ENCODE measurements around the gene LGALS7B. TPM values are rescaled to one million over a fixed set of nuclear protein-coding genes. Genes with fewer than 3 reads are reported as not detected.
"Not testable (repeated sequence)": the region's sequence is repeated elsewhere in the genome, so short reads cannot be mapped to it uniquely, and the experiment has no call there.

The LGALS7B gene
- total RNA-seq, 3 donors from 2014 or later (not counting 1 experiment from before 2014, with no cell fraction given), result not detected

DNA sequence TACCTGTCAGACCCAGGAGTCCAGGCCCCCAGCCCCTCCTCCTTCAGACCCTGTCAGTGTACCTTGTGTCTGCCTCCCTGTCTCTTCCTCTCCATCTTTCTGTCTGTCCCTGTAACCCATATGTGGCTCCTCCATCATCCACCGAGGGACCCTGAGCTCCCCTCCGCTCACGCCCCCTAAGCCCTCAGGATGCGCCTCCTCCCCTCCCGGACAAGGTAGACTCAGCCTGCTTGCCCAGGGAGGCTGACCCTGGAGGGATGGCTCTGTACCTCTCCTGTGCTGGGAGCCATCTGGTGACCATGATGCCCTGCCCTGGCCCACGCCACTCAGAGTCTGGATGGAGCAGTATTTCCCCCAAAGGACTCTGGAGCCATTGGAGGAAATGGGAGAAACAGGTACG lies 43.7 kb upstream of the LGALS7B start:
- H3K27me3 ChIP-seq (ENCODE audit: control insufficient read depth, insufficient read depth, low read length), result no peaks in the 10 kb centered on the region
- TF ChIP-seq CTCF (IDR thresholded peaks at IDR 0.05), result no peak
- H3K36me3 ChIP-seq (ENCODE audit: control insufficient read depth, insufficient read depth, low read length), result no peaks in the 10 kb centered on the region
- H3K4me3 ChIP-seq (ENCODE audit: low read length), result no peak overlapping the region
- no peaks in the 10 kb centered on the region for H3K27me3 Mint-ChIP-seq (ENCODE audit: low read depth in 2 of 2)
- H3K9me3 ChIP-seq (ENCODE audit: control insufficient read depth, insufficient read depth, low read length), result no peaks in the 10 kb centered on the region
- H3K4me3 Mint-ChIP-seq, result no peak overlapping the region
- intact Hi-C loops (cut with micrococcal nuclease), result no loop called here
- 85% methylated on average over 7 of the region's 7 CpGs for WGBS (ENCODE audit: insufficient coverage)
- ATAC-seq (no peak), DNase-seq (no peak)
- no peaks in the 10 kb centered on the region for H3K36me3 Mint-ChIP-seq
- no peak overlapping the region for H3K27ac ChIP-seq (ENCODE audit: low read length)
- peaks cover 0 to 12% of the 10 kb centered on the region in 2 donors for H3K4me1 Mint-ChIP-seq
- peak overlapping the region in 1 of 2 donors; percentile 71 for H3K27ac Mint-ChIP-seq
- H3K9me3 Mint-ChIP-seq, result no peaks in the 10 kb centered on the region
- no peaks in the 10 kb centered on the region for H3K4me1 ChIP-seq (ENCODE audit: control insufficient read depth, insufficient read depth, low read length)

DNA sequence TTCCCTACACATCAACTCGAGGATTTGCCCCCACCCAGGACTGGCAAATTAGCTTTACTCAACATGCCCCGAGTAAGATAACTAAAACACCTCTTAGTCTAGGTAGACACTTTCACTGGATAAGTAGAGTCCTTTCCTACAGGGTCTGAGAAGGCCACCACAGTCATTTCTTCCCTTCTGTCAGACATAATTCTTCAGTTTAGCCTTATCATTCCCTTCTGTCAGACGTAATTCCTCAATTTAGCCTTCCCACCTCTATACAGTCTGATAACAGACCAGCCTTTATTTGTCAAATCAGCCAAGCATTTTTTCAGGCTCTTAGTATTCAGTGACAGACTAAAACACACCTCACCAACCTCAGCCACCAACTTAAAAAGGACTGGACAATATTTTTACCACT lies 35.2 kb upstream of the LGALS7B start:
- H3K9me3 ChIP-seq (ENCODE audit: control insufficient read depth, insufficient read depth, low read length); intact Hi-C loops (cut with micrococcal nuclease); DNase-seq; H3K4me3 ChIP-seq (ENCODE audit: low read length); H3K27me3 ChIP-seq (ENCODE audit: control insufficient read depth, insufficient read depth, low read length); H3K27ac ChIP-seq (ENCODE audit: low read length); H3K4me3 Mint-ChIP-seq; H3K27ac Mint-ChIP-seq; H3K4me1 ChIP-seq (ENCODE audit: control insufficient read depth, insufficient read depth, low read length); H3K27me3 Mint-ChIP-seq (ENCODE audit: low read depth in 2 of 2); H3K36me3 Mint-ChIP-seq; H3K4me1 Mint-ChIP-seq; H3K36me3 ChIP-seq (ENCODE audit: control insufficient read depth, insufficient read depth, low read length); H3K9me3 Mint-ChIP-seq; ATAC-seq: not testable (repeated sequence)
- WGBS (ENCODE audit: insufficient coverage), result 89% methylated on average over 3 of the region's 3 CpGs

- H3K27ac Mint-ChIP-seq; DNase-seq; intact Hi-C loops (cut with micrococcal nuclease); H3K36me3 Mint-ChIP-seq; H3K27ac ChIP-seq (ENCODE audit: low read length); H3K27me3 ChIP-seq (ENCODE audit: control insufficient read depth, insufficient read depth, low read length); H3K4me3 Mint-ChIP-seq; ATAC-seq; H3K4me1 Mint-ChIP-seq; H3K9me3 Mint-ChIP-seq; H3K27me3 Mint-ChIP-seq (ENCODE audit: low read depth in 2 of 2); H3K36me3 ChIP-seq (ENCODE audit: control insufficient read depth, insufficient read depth, low read length); H3K9me3 ChIP-seq (ENCODE audit: control insufficient read depth, insufficient read depth, low read length); H3K4me3 ChIP-seq (ENCODE audit: low read length); H3K4me1 ChIP-seq (ENCODE audit: control insufficient read depth, insufficient read depth, low read length): not testable (repeated sequence)
- WGBS (ENCODE audit: insufficient coverage), result no CpG with 5 or more reads among the region's 2 CpGs
Observed at GRCh38 chr19:38754196-38754595, 34.8 kb upstream of the LGALS7B start.

GRCh38 chr19:38759590-38760003 lies 29.4 kb upstream of the LGALS7B start:
- Mint-ChIP-seq H3K27ac (no peak overlapping the region), H3K9me3 (no peaks in the 10 kb centered on the region), H3K4me3 (no peak overlapping the region), H3K27me3 (ENCODE audit: low read depth in 2 of 2) (no peaks in the 10 kb centered on the region), H3K36me3 (no peaks in the 10 kb centered on the region), H3K4me1 (no peaks in the 10 kb centered on the region)
- H3K9me3 ChIP-seq (ENCODE audit: control insufficient read depth, insufficient read depth, low read length), result no peaks in the 10 kb centered on the region
- H3K4me3 ChIP-seq (ENCODE audit: low read length), result no peak overlapping the region
- intact Hi-C loops (cut with micrococcal nuclease), result loop anchor here (10.0 kb wide), 1 partner anchor 175 kb away; the partner anchor contains the start of genes MRPS12 and SARS2
- no peaks in the 10 kb centered on the region for H3K27me3 ChIP-seq (ENCODE audit: control insufficient read depth, insufficient read depth, low read length)
- no peak for TF ChIP-seq CTCF (IDR thresholded peaks at IDR 0.05)
- H3K36me3 ChIP-seq (ENCODE audit: control insufficient read depth, insufficient read depth, low read length), result no peaks in the 10 kb centered on the region
- no peaks in the 10 kb centered on the region for H3K4me1 ChIP-seq (ENCODE audit: control insufficient read depth, insufficient read depth, low read length)
- ATAC-seq (no peak), DNase-seq (no peak)
- H3K27ac ChIP-seq (ENCODE audit: low read length), result no peak overlapping the region
- WGBS (ENCODE audit: insufficient coverage), result 79% methylated on average over 10 of the region's 10 CpGs

DNA sequence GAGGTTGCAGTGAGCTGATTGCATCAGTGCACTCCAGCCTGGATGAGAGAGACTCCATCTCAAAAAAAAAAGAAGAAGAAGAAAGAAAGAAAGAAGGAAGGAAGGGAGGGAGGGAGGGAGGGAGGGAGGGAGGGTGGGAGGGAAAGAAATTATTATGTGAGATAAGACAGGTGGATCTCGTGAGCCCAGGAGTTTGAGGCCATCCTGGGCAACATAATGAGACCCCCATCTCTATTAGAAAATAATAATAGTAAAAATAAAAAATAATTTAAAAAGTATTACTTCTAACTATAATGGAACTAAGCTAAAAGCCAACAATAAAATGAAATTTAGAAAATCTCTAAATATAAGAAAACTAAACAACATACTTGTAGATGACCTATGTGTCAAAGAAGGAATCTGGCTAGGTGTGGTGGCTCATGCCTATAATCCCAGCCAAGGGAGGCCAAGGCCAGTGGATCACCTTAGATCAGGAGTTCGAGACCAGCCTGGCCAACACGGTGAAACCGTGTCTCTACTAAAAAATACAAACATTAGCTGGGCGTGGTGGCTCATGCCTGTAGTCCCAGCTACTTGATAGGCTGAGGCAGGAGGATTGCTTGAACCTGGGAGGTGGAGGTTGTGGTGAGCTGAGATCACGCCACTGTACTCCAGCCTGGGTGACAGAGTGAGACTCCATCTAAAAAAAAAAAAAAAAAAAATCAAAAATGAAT lies 28.0 kb upstream of the LGALS7B start:
- H3K27me3 ChIP-seq (ENCODE audit: control insufficient read depth, insufficient read depth, low read length); ATAC-seq; H3K4me1 ChIP-seq (ENCODE audit: control insufficient read depth, insufficient read depth, low read length); H3K27ac ChIP-seq (ENCODE audit: low read length); H3K4me1 Mint-ChIP-seq; H3K9me3 ChIP-seq (ENCODE audit: control insufficient read depth, insufficient read depth, low read length); H3K4me3 Mint-ChIP-seq; H3K27me3 Mint-ChIP-seq (ENCODE audit: low read depth in 2 of 2); H3K27ac Mint-ChIP-seq; H3K9me3 Mint-ChIP-seq; H3K4me3 ChIP-seq (ENCODE audit: low read length); H3K36me3 Mint-ChIP-seq; DNase-seq; H3K36me3 ChIP-seq (ENCODE audit: control insufficient read depth, insufficient read depth, low read length): not testable (repeated sequence)
- intact Hi-C loops (cut with micrococcal nuclease), result loop anchor here (10.0 kb wide), 1 partner anchor 174 kb away; the partner anchor contains the start of genes MRPS12 and SARS2
- 78% methylated on average over 4 of the region's 6 CpGs for WGBS (ENCODE audit: insufficient coverage)

DNA sequence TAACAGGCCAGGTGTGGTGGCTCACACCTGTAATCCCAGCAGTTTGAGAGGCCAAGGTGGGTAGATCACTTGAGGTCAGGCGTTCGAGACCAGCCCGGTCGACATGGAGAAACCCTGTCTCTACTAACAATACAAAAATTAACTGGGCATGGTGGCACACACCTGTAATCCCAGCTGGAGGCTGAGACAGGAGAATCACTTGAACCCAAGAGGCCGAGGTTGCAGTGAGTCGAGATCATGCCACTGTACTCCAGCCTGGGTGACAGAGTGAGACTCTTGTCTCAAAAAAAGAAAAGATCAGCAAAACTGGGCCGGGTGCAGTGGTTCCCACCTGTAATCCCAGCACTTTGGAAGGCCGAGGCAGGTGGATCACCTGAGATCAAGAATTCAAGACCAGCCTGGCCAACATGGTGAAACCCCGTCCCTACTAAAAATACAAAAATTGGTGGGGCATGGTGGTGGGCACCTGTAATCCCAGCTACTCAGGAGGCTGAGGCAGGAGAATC lies 27.1 kb upstream of the LGALS7B start:
- not testable (repeated sequence) for H3K4me3 ChIP-seq (ENCODE audit: low read length); H3K9me3 Mint-ChIP-seq; H3K27ac Mint-ChIP-seq; H3K4me1 Mint-ChIP-seq; H3K27ac ChIP-seq (ENCODE audit: low read length); H3K36me3 ChIP-seq (ENCODE audit: control insufficient read depth, insufficient read depth, low read length); DNase-seq; H3K4me3 Mint-ChIP-seq; H3K27me3 ChIP-seq (ENCODE audit: control insufficient read depth, insufficient read depth, low read length); H3K4me1 ChIP-seq (ENCODE audit: control insufficient read depth, insufficient read depth, low read length); ATAC-seq; H3K9me3 ChIP-seq (ENCODE audit: control insufficient read depth, insufficient read depth, low read length); H3K36me3 Mint-ChIP-seq; H3K27me3 Mint-ChIP-seq (ENCODE audit: low read depth in 2 of 2)
- WGBS (ENCODE audit: insufficient coverage), result 97% methylated on average over 9 of the region's 9 CpGs
- intact Hi-C loops (cut with micrococcal nuclease), result loop anchor here (10.0 kb wide), 1 partner anchor 173 kb away; the partner anchor contains the start of genes MRPS12 and SARS2

Measured in natural killer cell (primary cell).